ENCODE results near the gene MYLK4.

DNA sequence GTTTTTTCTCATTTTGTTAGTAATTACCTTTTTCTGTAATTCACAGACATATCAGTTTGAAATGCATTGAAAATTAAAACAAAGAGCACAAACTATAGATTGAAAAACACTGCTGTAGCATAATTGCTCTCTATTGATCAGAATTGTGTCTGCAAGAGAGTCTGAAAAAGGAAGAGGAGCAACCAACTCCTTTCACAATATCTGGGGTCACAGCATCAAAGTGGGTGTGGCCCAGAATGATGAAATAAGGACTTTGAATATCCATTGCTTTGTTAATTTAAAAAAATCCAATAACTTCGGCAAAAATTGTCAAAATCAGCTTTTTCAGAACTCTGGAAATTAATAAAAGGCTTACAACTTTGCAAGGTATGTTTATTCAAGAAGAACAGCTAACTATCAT lies 99.2 kb downstream of the MYLK4 start:
- TF ChIP-seq CTCF (conservative IDR thresholded peaks at IDR 0.05; ENCODE audit: low read length) (no peak), EZH2phosphoT487 (IDR thresholded peaks at IDR 0.05; ENCODE audit: borderline replicate concordance) (no peak)

All from Loucy (cell line).